Esophagus squamous epithelium (tissue), 5 donors: ENCODE data around the gene TESK1. TPM values are rescaled to one million over a fixed set of nuclear protein-coding genes. Genes with fewer than 3 reads are reported as not detected.

Experiments used
- DNase-seq: peaks from one replicate; lab custom pipeline; 2025; lab: John Stamatoyannopoulos, UW
- H3K27ac ChIP-seq, 4 donors: fragments of 200-600 bp; sonication (generic); one replicate each; pipeline ENCODE4 v1.5.1; 2016 to 2019; ENCODE audit warnings: mild to moderate bottlenecking in 1 of 4
- H3K27me3 ChIP-seq, 4 donors: fragments of 200-600 bp; sonication (generic); 1 replicate in 3 of 4; 2 replicates in 1 of 4; pipeline versions ENCODE4 v1.5.1 to v1.6.0; 2017 to 2021; ENCODE audit warnings: antibody characterized with exemption in 1 of 4
- H3K36me3 ChIP-seq, 3 donors: fragments of 200-600 bp; sonication (generic); one replicate each; pipeline ENCODE4 v1.5.1; 2016 to 2019
- H3K4me1 ChIP-seq, 3 donors: fragments of 200-600 bp; sonication (generic); one replicate each; pipeline ENCODE4 v1.5.1; 2017 to 2019
- H3K4me3 ChIP-seq, 4 donors: fragments of 200-600 bp; sonication (generic); 1 replicate in 3 of 4; 2 replicates in 1 of 4; pipeline ENCODE4 v1.5.1; 2016 to 2019; ENCODE audit warnings: mild to moderate bottlenecking in 2 of 4, moderate library complexity in 1 of 4
- H3K9me3 ChIP-seq, 3 donors: fragments of 200-600 bp; sonication (generic); one replicate each; pipeline ENCODE4 v1.5.1; 2016 to 2019
- CTCF ChIP-seq, 6 experiments: fragments of 450-650 bp in 4 of 6; fragments of 200-600 bp in 2 of 6; sonication (generic) in 2 of 6; IDR thresholded peaks; one replicate each; pipeline ENCODE4 v1.5.1; 2016 to 2019; ENCODE audit warnings: antibody characterized with exemption in 6 of 6, mild to moderate bottlenecking in 4 of 6, moderate library complexity in 4 of 6
- POLR2A ChIP-seq, 4 donors: fragments of 450-650 bp; IDR thresholded peaks; one replicate each; pipeline ENCODE4 v1.6.1; 2017; ENCODE audit warnings: antibody characterized with exemption in 4 of 4, mild to moderate bottlenecking in 4 of 4, moderate library complexity in 3 of 4
- WGBS, 2 donors: methylation state at CpG; one replicate each; pipeline ENCODE4 v1.1.5; 2018; 5-methylcytosine and 5-hydroxymethylcytosine counted together
- intact Hi-C: fragments of 100-400 bp; cut with DNase I; formaldehyde crosslinking; loops from one replicate; pipeline ENCODE4 v1.15.0; 2022
- total RNA-seq, 4 donors: library from RNA; depleted of rRNA; stranded (reverse); fragments of >200 nt; gene quantifications; one replicate each; pipeline ENCODE4 v1.1.0, GENCODE V29; 2016
- donor health status: DM: yes; HTN: yes; CAD: no.

Gene TESK1
- total RNA-seq, 4 donors from 2014 or later, result 10.1 to 22.1 (median 14.4) TPM

- H3K4me3 ChIP-seq, result no peak overlapping the region
- peaks cover 8 to 46% (median 24%) of the 10 kb centered on the region in 3 donors for H3K4me1 ChIP-seq
- WGBS, 2 donors, result 79 to 86% methylated on average over 4 to 9 of the region's 20 CpGs
- no peak overlapping the region for H3K27ac ChIP-seq
- no peak for DNase-seq
- no peak for TF ChIP-seq POLR2A (IDR thresholded peaks at IDR 0.05)
- TF ChIP-seq CTCF (IDR thresholded peaks at IDR 0.05), result no peak
- peaks cover 10 to 61% (median 18%) of the 10 kb centered on the region in 3 donors for H3K36me3 ChIP-seq
- no peaks in the 10 kb centered on the region for H3K9me3 ChIP-seq
- H3K27me3 ChIP-seq, result no peaks in the 10 kb centered on the region
- intact Hi-C loops, result loop anchor here (5.0 kb wide), 1 partner anchor 73 kb away; no protein-coding TSS in a partner anchor
These were observed 45.1 kb upstream of the TESK1 start for GRCh38 chr9:35559792-35560530.

DNA sequence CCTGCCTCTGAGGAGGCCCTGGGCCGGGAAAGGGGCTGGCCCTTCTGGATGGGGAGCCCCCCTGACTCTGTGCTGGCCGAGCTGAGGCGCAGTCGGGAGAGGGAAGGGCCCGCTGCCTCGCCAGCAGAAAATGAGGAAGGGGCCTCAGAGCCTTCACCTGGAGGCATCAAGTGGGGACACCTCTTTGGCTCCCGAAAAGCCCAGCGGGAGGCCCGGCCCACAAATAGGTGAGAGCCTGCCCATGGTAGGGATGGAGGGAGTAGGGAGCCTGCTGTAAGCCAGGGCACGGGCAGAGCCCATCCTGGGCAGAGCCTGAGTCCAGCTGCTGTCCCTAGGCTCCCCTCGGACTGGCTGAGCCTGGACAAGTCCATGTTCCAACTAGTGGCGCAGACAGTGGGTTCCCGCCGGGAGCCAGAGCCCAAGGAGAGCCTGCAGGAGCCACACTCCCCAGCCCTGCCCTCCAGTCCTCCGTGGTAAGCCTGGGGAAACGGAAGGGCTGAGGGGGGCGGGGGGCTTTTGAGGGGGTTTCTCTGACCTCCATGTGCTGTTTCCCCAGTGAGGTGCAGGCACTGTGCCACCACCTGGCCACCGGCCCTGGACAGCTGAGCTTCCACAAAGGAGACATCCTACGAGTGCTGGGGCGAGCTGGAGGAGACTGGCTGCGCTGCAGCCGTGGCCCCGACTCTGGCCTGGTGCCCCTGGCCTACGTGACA lies 44.3 kb upstream of the TESK1 start:
- no peak for DNase-seq
- 80 to 90% methylated on average over 5 to 10 of the region's 24 CpGs for WGBS, 2 donors
- H3K27ac ChIP-seq, result peak overlapping the region in 2 of 4 donors; percentile 34 to 80

GRCh38 chr9:35561468-35562261 lies 43.4 kb upstream of the TESK1 start:
- peaks cover 0 to 44% (median 3%) of the 10 kb centered on the region in 3 donors for H3K36me3 ChIP-seq
- no peaks in the 10 kb centered on the region for H3K9me3 ChIP-seq
- no peaks in the 10 kb centered on the region for H3K27me3 ChIP-seq
- no peak overlapping the region for H3K4me3 ChIP-seq
- H3K4me1 ChIP-seq, result peaks cover 8 to 50% (median 24%) of the 10 kb centered on the region in 3 donors
- H3K27ac ChIP-seq, result peak overlapping the region in 3 of 4 donors; percentile 34 to 80 (median 76)
- TF ChIP-seq POLR2A (IDR thresholded peaks at IDR 0.05) (no peak), CTCF (IDR thresholded peaks at IDR 0.05) (no peak)
- 73 to 93% methylated on average over 2 to 3 of the region's 6 CpGs for WGBS, 2 donors
- intact Hi-C loops, result no loop called here
- no peak for DNase-seq

More for the DNA sequence above, 44.3 kb upstream of the TESK1 start:
- peaks cover 2 to 53% (median 9%) of the 10 kb centered on the region in 3 donors for H3K36me3 ChIP-seq
- intact Hi-C loops, result no loop called here
- no peaks in the 10 kb centered on the region for H3K27me3 ChIP-seq
- H3K4me3 ChIP-seq, result no peak overlapping the region
- H3K4me1 ChIP-seq, result peaks cover 8 to 50% (median 24%) of the 10 kb centered on the region in 3 donors
- no peaks in the 10 kb centered on the region for H3K9me3 ChIP-seq
- TF ChIP-seq CTCF (IDR thresholded peaks at IDR 0.05), result no peak
- no peak for TF ChIP-seq POLR2A (IDR thresholded peaks at IDR 0.05)

GRCh38 chr9:35562895-35563780 lies 41.9 kb upstream of the TESK1 start:
- H3K4me1 ChIP-seq, result peaks cover 8 to 45% (median 24%) of the 10 kb centered on the region in 3 donors
- peak overlapping the region in 1 of 4 donors; percentile 16 for H3K4me3 ChIP-seq
- H3K9me3 ChIP-seq, result no peaks in the 10 kb centered on the region
- DNase-seq, result no peak
- intact Hi-C loops, result no loop called here
- no peaks in the 10 kb centered on the region for H3K27me3 ChIP-seq
- TF ChIP-seq POLR2A (IDR thresholded peaks at IDR 0.05), result no peak
- no peak for TF ChIP-seq CTCF (IDR thresholded peaks at IDR 0.05)
- H3K27ac ChIP-seq, result peak overlapping the region; percentile 63 to 80 (median 72)
- H3K36me3 ChIP-seq, result peaks cover 0 to 29% (median 3%) of the 10 kb centered on the region in 3 donors
- WGBS, 2 donors, result 53 to 60% methylated on average over 5 to 15 of the region's 20 CpGs
